PFSK-1 (cell line): ENCODE measurements around the gene TINAG.

ENCODE experiments used
- FOXP2 ChIP-seq: optimal IDR thresholded peaks from 2 replicates; pipeline ENCODE3; 2011; ENCODE audit warnings: borderline replicate concordance, control low read depth, inconsistent platforms; ENCODE audit not compliant: insufficient read depth; ENCODE audit errors: extremely low read length, extremely low read depth
- POLR2AphosphoS5 ChIP-seq: IDR thresholded peaks from 2 replicates; pipeline ENCODE4 v1.6.1; 2012; ENCODE audit warnings: low read depth, mild to moderate bottlenecking, control low read depth, low read length, moderate library complexity
- REST ChIP-seq, 2 experiments: IDR thresholded peaks; 2 replicates each; pipeline versions ENCODE4 v1.6.1 to v1.8.0; 2011 to 2012; ENCODE audit warnings: low read depth in 2 of 2, low read length in 2 of 2, control low read depth in 1 of 2, inconsistent platforms in 1 of 2, mild to moderate bottlenecking in 1 of 2, moderate library complexity in 1 of 2; ENCODE audit not compliant: insufficient read depth in 1 of 2
- SIN3A ChIP-seq: IDR thresholded peaks from 2 replicates; pipeline ENCODE4 v1.6.1; 2012; ENCODE audit warnings: mild to moderate bottlenecking, low read length, moderate library complexity, borderline replicate concordance; ENCODE audit not compliant: insufficient read depth
- TAF1 ChIP-seq: IDR thresholded peaks from 2 replicates; pipeline ENCODE4 v1.6.1; 2012; ENCODE audit warnings: low read length, control low read depth, borderline replicate concordance; ENCODE audit not compliant: insufficient read depth

Gene TINAG

DNA sequence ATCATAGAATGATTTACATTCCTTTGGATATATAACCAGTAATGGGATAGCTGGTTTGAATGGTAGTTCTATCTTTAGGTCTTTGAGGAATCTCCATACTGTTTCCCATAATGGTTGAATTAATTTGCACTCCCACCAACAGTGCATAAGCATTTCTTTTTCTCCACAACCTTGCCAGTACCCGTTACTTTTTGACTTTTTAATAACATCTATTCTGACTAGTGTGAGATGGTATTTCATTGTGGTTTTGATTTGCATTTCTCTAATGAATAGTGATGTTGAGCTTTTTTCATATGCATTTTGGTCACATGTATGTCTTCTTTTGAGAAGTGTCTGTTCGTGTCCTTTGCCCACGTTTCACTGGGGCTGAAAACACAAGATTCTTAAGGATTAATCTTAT, 107.3 kb downstream of the TINAG start:
- no peak for TF ChIP-seq SIN3A
- no peak for TF ChIP-seq REST (IDR thresholded peaks at IDR 0.05; ENCODE audit: insufficient read depth in 1 of 2, low read depth in 2 of 2, low read length in 2 of 2)
- no peak for TF ChIP-seq POLR2AphosphoS5
- no peak for TF ChIP-seq FOXP2
- no peak for TF ChIP-seq TAF1

GRCh38 chr6:54419885-54420284, 111.6 kb downstream of the TINAG start:
- TF ChIP-seq TAF1 (no peak), FOXP2 (no peak), POLR2AphosphoS5 (no peak)

GRCh38 chr6:54426995-54427394, 118.8 kb downstream of the TINAG start:
- TF ChIP-seq REST (IDR thresholded peaks at IDR 0.05; ENCODE audit: insufficient read depth in 1 of 2, low read depth in 2 of 2, low read length in 2 of 2) (no peak), POLR2AphosphoS5 (no peak), TAF1 (no peak), SIN3A (no peak), FOXP2 (no peak)

DNA sequence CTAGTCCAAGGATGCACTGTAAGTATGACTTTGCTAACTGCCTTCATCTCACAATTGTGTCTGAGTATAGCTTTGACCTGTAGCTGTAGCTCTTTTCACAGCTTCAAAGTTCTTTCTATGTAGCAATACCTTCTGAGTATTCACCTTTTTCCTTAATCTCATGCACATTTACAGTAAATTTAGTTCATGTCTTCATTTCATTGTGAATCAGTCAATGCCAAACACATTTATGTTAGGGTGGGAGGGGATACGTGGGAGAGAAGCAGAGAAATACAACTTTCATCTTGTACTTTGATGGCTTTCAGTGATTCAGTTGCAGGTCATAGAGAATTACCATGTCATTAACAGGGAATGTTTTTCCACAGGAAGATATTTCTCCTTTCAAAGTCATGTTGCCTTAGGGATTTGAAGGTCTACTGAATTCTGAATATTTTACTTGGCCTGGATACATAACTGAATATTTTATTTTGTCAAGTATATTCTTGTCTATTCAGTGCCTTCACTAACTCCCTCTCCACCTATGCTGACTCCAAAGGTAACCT, 119.2 kb downstream of the TINAG start:
- TF ChIP-seq POLR2AphosphoS5 (no peak), SIN3A (no peak), REST (IDR thresholded peaks at IDR 0.05; ENCODE audit: insufficient read depth in 1 of 2, low read depth in 2 of 2, low read length in 2 of 2) (no peak), TAF1 (no peak), FOXP2 (no peak)

- TF ChIP-seq TAF1, result no peak
- TF ChIP-seq POLR2AphosphoS5, result no peak
- TF ChIP-seq REST (IDR thresholded peaks at IDR 0.05; ENCODE audit: insufficient read depth in 1 of 2, low read depth in 2 of 2, low read length in 2 of 2), result no peak
- no peak for TF ChIP-seq SIN3A
- no peak for TF ChIP-seq FOXP2
Observed at GRCh38 chr6:54428431-54428830, 120.2 kb downstream of the TINAG start.
